Loucy (cell line): ENCODE results near the gene FZD2.

ENCODE experiments used
- H2AFZ ChIP-seq: fragments of 200-600 bp; sonication (generic); 2 replicates; pipeline ENCODE4 v1.6.0; 2016; ENCODE audit warnings: antibody characterized with exemption, mild to moderate bottlenecking, low read length, moderate library complexity
- H3F3A ChIP-seq: fragments of 200-600 bp; 2 replicates; pipeline ENCODE4 v1.6.0; 2016; ENCODE audit warnings: antibody characterized with exemption, low read depth, mild to moderate bottlenecking
- H3K27me3 ChIP-seq: fragments of 200-600 bp; sonication (generic); 2 replicates; pipeline ENCODE4 v1.6.1; 2014; ENCODE audit warnings: low read length, mild to moderate bottlenecking; ENCODE audit not compliant: insufficient read depth, poor library complexity, severe bottlenecking
- H3K36me3 ChIP-seq: fragments of 200-600 bp; sonication (generic); 2 replicates; pipeline ENCODE4 v1.6.1; 2016; ENCODE audit warnings: low read length; ENCODE audit not compliant: insufficient read depth
- H3K4me1 ChIP-seq: fragments of 200-600 bp; sonication (generic); 2 replicates; pipeline ENCODE4 v1.5.1; 2014; ENCODE audit warnings: low read length, mild to moderate bottlenecking; ENCODE audit not compliant: insufficient read depth, poor library complexity, severe bottlenecking
- H3K4me2 ChIP-seq: fragments of 200-600 bp; sonication (generic); 2 replicates; pipeline ENCODE4 v1.6.0; 2014; ENCODE audit warnings: antibody characterized with exemption, low read length, low read depth, mild to moderate bottlenecking; ENCODE audit not compliant: poor library complexity, severe bottlenecking
- H3K4me3 ChIP-seq: fragments of 200-600 bp; sonication (generic); 2 replicates; pipeline ENCODE4 v1.5.1; 2014; ENCODE audit warnings: low read length, mild to moderate bottlenecking, mixed read lengths; ENCODE audit not compliant: poor library complexity, severe bottlenecking
- H3K79me2 ChIP-seq: fragments of 200-600 bp; sonication (generic); 2 replicates; pipeline ENCODE4 v1.6.1; 2014; ENCODE audit warnings: low read length; ENCODE audit not compliant: insufficient read depth
- H3K9ac ChIP-seq: fragments of 200-600 bp; sonication (generic); 2 replicates; pipeline ENCODE4 v1.6.0; 2014; ENCODE audit warnings: mild to moderate bottlenecking, low read depth, low read length, moderate library complexity; ENCODE audit not compliant: poor library complexity, severe bottlenecking
- H3K9me2 ChIP-seq: fragments of 200-600 bp; sonication (generic); replicated peaks from 2 replicates; pipeline ENCODE4 v1.6.1; 2016; ENCODE audit warnings: low read depth, low read length, mixed read lengths
- H3K9me3 ChIP-seq: fragments of 200-600 bp; sonication (generic); 2 replicates; pipeline ENCODE4 v1.6.1; 2014; ENCODE audit warnings: mild to moderate bottlenecking, antibody characterized with exemption, low read length, low read depth; ENCODE audit not compliant: insufficient read depth
- H4K20me1 ChIP-seq: fragments of 200-600 bp; sonication (generic); 2 replicates; pipeline ENCODE4 v1.6.0; 2014; ENCODE audit warnings: antibody characterized with exemption, low read length, mild to moderate bottlenecking; ENCODE audit not compliant: insufficient read depth, poor library complexity, severe bottlenecking
- CTCF ChIP-seq: fragments of 200-600 bp; sonication (generic); conservative IDR thresholded peaks from 2 replicates; pipeline ENCODE4 v1.5.1; 2014; ENCODE audit warnings: mild to moderate bottlenecking, antibody characterized with exemption, low read length
- EZH2phosphoT487 ChIP-seq: fragments of 200-600 bp; IDR thresholded peaks from 2 replicates; pipeline ENCODE4 v1.6.1; 2018; ENCODE audit warnings: antibody characterized with exemption, mild to moderate bottlenecking, moderate library complexity, borderline replicate concordance

FZD2 gene

GRCh38 chr17:44522883-44523671, 34.2 kb upstream of the FZD2 start:
- H4K20me1 ChIP-seq: no peaks in the 10 kb centered on the region
- H3K4me1 ChIP-seq: peaks cover 5% of the 10 kb centered on the region
- no peaks in the 10 kb centered on the region for H3K9me2 ChIP-seq
- peak overlapping the region; percentile 88 for H2AFZ ChIP-seq
- peak overlapping the region; percentile 55 for H3K4me2 ChIP-seq
- no peaks in the 10 kb centered on the region for H3K36me3 ChIP-seq
- H3K27me3 ChIP-seq: peaks cover 10% of the 10 kb centered on the region
- H3K79me2 ChIP-seq: no peaks in the 10 kb centered on the region
- H3K9me3 ChIP-seq: no peaks in the 10 kb centered on the region
- H3F3A ChIP-seq: no peaks in the 10 kb centered on the region
- peak overlapping the region; percentile 54 for H3K9ac ChIP-seq
- H3K4me3 ChIP-seq: peak overlapping the region; percentile 16
- TF ChIP-seq EZH2phosphoT487 (no peak), CTCF (peak; percentile 85)

GRCh38 chr17:44523672-44523972, 33.7 kb upstream of the FZD2 start:
- Histone ChIP-seq H3K9me3 (no peaks in the 10 kb centered on the region), H4K20me1 (no peaks in the 10 kb centered on the region), H3K9ac (peak overlapping the region; percentile 54), H3K36me3 (no peaks in the 10 kb centered on the region), H3K27me3 (peaks cover 4% of the 10 kb centered on the region), H3F3A (no peaks in the 10 kb centered on the region), H3K9me2 (no peaks in the 10 kb centered on the region), H3K4me3 (peak overlapping the region; percentile 16), H3K79me2 (no peaks in the 10 kb centered on the region), H3K4me1 (peaks cover 5% of the 10 kb centered on the region), H2AFZ (peak overlapping the region; percentile 88), H3K4me2 (peak overlapping the region; percentile 55)
- TF ChIP-seq CTCF (no peak), EZH2phosphoT487 (no peak)

GRCh38 chr17:44527102-44527501, 30.2 kb upstream of the FZD2 start:
- Histone ChIP-seq H3K9ac (no peak overlapping the region), H3K4me3 (no peak overlapping the region), H3K27me3 (no peaks in the 10 kb centered on the region), H3K9me2 (no peaks in the 10 kb centered on the region), H4K20me1 (no peaks in the 10 kb centered on the region), H3K79me2 (no peaks in the 10 kb centered on the region), H3K4me2 (no peak overlapping the region), H3K9me3 (no peaks in the 10 kb centered on the region), H3F3A (no peaks in the 10 kb centered on the region), H3K4me1 (peaks cover 5% of the 10 kb centered on the region), H3K36me3 (no peaks in the 10 kb centered on the region), H2AFZ (no peak overlapping the region)
- TF ChIP-seq CTCF (no peak), EZH2phosphoT487 (no peak)
